Measurements from ENCODE around the gene P2RY14. TPM values are rescaled to one million over a fixed set of nuclear protein-coding genes. Genes with fewer than 3 reads are reported as not detected.

P2RY14 gene
- total and polyA plus RNA-seq, 2 donors from 2014 or later, result 0.54 to 2.4 TPM

DNA sequence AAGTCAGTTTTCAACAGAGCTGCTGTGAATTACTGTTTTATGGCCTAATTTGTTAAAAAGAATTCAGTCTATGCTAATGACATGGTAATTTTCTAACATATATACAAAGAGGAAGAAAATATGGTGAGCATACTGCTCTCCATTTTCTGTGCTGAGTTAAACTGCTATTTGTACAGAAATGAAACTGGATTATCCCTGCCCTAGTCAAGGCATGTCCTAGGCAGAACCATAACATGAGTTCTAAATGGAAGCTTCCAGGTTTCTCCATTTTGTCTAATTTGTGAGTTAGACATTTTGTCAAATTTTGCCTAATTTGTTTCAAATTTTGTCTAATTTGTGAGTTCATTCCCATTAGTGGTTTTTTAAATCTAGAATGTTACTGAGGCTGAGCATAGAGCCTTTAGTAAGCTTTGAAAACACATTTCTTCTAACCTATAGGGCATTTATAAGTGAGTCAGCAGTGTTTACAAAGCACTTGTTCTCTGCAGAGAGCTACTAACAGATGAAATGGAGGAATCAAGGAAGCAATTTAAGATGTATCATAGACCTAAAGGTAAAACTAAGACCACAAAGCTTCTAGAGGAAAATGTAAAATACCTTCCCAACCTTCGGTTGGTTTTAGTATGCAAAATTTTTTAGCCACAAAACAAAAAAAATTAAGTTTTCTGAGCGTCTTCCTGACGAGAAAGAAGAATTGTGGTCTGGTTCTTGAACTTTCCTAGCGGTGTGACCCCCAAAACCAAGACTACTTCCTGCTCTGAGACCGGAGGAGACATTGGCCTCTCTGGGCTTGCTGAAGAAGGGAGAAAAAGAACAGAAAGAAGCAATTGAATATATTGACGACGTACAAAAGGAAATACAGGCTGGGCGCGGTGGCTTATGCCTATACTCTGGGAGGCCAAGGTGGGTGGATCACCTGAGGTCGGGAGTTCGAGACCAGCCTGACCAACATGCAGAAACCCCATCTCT, 9.8 kb downstream of the P2RY14 start:
- DNase-seq (no peak), FAIRE-seq (no peak)
- Histone ChIP-seq H3K4me1 (ENCODE audit: control insufficient read depth in 2 of 3, insufficient read depth in 2 of 3, low read depth in 1 of 3, low read length in 3 of 3) (no peaks in the 10 kb centered on the region), H3K9ac (ENCODE audit: low read length in 3 of 3) (no peak overlapping the region), H3K36me3 (ENCODE audit: control insufficient read depth in 2 of 3, insufficient read depth in 3 of 3, low read length in 3 of 3) (no peaks in the 10 kb centered on the region), H3K9me3 (ENCODE audit: control insufficient read depth in 2 of 3, insufficient read depth in 1 of 3, low read length in 3 of 3) (no peaks in the 10 kb centered on the region), H3K4me3 (ENCODE audit: low read length in 3 of 3) (no peak overlapping the region), H3K27me3 (ENCODE audit: control insufficient read depth, insufficient read depth, low read length) (no peaks in the 10 kb centered on the region), H3K27ac (ENCODE audit: low read depth in 2 of 2, low read length in 2 of 2) (no peak overlapping the region)
- TF ChIP-seq, protein P1, sequence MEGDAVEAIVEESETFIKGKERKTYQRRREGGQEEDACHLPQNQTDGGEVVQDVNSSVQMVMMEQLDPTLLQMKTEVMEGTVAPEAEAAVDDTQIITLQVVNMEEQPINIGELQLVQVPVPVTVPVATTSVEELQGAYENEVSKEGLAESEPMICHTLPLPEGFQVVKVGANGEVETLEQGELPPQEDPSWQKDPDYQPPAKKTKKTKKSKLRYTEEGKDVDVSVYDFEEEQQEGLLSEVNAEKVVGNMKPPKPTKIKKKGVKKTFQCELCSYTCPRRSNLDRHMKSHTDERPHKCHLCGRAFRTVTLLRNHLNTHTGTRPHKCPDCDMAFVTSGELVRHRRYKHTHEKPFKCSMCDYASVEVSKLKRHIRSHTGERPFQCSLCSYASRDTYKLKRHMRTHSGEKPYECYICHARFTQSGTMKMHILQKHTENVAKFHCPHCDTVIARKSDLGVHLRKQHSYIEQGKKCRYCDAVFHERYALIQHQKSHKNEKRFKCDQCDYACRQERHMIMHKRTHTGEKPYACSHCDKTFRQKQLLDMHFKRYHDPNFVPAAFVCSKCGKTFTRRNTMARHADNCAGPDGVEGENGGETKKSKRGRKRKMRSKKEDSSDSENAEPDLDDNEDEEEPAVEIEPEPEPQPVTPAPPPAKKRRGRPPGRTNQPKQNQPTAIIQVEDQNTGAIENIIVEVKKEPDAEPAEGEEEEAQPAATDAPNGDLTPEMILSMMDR (IDR thresholded peaks at IDR 0.05; ENCODE audit: borderline replicate concordance, extremely low read depth, insufficient read depth), result no peak
- intact Hi-C loops (cut with DNase I), result no loop called here

DNA sequence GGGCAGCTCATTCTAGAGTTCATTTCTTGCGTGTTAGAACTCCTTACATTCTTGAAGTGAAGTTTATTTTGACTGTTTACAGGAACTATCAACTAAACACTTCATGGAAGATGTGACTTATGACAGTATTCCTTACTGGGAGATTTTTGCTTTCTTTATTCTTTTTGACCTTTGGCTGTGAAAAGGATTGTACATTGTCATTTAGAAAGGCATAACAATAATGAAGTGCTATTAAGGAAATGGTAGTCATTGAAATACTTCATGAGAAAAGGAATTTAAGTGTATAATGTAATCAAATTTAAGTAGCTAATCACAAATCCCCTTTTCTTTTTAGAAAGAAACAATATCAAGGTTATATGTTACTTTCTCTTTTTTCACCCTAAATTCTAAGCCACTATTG, 11.3 kb downstream of the P2RY14 start:
- Histone ChIP-seq H3K4me1 (ENCODE audit: control insufficient read depth in 2 of 3, insufficient read depth in 2 of 3, low read depth in 1 of 3, low read length in 3 of 3) (no peaks in the 10 kb centered on the region), H3K27me3 (ENCODE audit: control insufficient read depth, insufficient read depth, low read length) (no peaks in the 10 kb centered on the region), H3K4me3 (ENCODE audit: low read length in 3 of 3) (no peak overlapping the region), H3K9ac (ENCODE audit: low read length in 3 of 3) (no peak overlapping the region), H3K27ac (ENCODE audit: low read depth in 2 of 2, low read length in 2 of 2) (no peak overlapping the region), H3K9me3 (ENCODE audit: control insufficient read depth in 2 of 3, insufficient read depth in 1 of 3, low read length in 3 of 3) (no peaks in the 10 kb centered on the region), H3K36me3 (ENCODE audit: control insufficient read depth in 2 of 3, insufficient read depth in 3 of 3, low read length in 3 of 3) (no peaks in the 10 kb centered on the region)
- intact Hi-C loops (cut with DNase I), result no loop called here
- FAIRE-seq (no peak), DNase-seq (no peak)
- TF ChIP-seq, protein P1 (IDR thresholded peaks at IDR 0.05; ENCODE audit: borderline replicate concordance, extremely low read depth, insufficient read depth), result no peak

DNA sequence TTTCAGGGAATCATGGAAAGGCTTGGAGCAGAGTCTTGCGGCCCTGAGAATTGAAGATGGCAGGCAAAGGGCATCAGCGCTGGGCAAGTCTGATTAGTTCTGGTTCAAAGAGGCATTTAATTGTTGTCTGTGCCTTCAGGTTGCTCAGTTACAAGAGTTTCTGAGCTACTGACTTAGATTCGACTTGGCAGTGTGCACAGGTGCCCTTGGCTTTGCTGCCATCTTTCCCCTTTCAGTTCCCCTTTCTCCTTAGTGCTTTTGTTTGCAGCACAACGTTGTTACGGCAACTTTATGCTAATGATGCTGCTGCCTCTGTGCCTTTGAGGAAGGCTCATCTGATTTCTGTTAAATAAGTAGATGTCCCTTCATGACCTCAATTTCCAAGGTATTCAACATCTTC, 12.5 kb downstream of the P2RY14 start:
- no peaks in the 10 kb centered on the region for H3K9me3 ChIP-seq (ENCODE audit: control insufficient read depth in 2 of 3, insufficient read depth in 1 of 3, low read length in 3 of 3)
- intact Hi-C loops (cut with DNase I), result no loop called here
- no peaks in the 10 kb centered on the region for H3K4me1 ChIP-seq (ENCODE audit: control insufficient read depth in 2 of 3, insufficient read depth in 2 of 3, low read depth in 1 of 3, low read length in 3 of 3)
- H3K27ac ChIP-seq (ENCODE audit: low read depth in 2 of 2, low read length in 2 of 2), result no peak overlapping the region
- FAIRE-seq (no peak), DNase-seq (peak in 1 of 5 donors; percentile 37)
- H3K9ac ChIP-seq (ENCODE audit: low read length in 3 of 3), result no peak overlapping the region
- no peaks in the 10 kb centered on the region for H3K27me3 ChIP-seq (ENCODE audit: control insufficient read depth, insufficient read depth, low read length)
- TF ChIP-seq, protein P1 (IDR thresholded peaks at IDR 0.05; ENCODE audit: borderline replicate concordance, extremely low read depth, insufficient read depth), result no peak
- no peaks in the 10 kb centered on the region for H3K36me3 ChIP-seq (ENCODE audit: control insufficient read depth in 2 of 3, insufficient read depth in 3 of 3, low read length in 3 of 3)
- no peak overlapping the region for H3K4me3 ChIP-seq (ENCODE audit: low read length in 3 of 3)
